Mucosa of stomach (tissue), 1 donor: ENCODE data around the gene LCAT.

Experiments
- H3K27me3 ChIP-seq: one replicate; pipeline ENCODE4 v1.7.0; 2013; ENCODE audit warnings: mild to moderate bottlenecking, low read length; ENCODE audit not compliant: control insufficient read depth, insufficient read depth
- H3K36me3 ChIP-seq: one replicate; pipeline ENCODE4 v1.7.0; 2013; ENCODE audit warnings: low read length; ENCODE audit not compliant: control insufficient read depth, insufficient read depth
- H3K4me1 ChIP-seq: one replicate; pipeline ENCODE4 v1.7.0; 2013; ENCODE audit warnings: mild to moderate bottlenecking, low read length; ENCODE audit not compliant: control insufficient read depth, insufficient read depth
- H3K4me3 ChIP-seq: one replicate; pipeline ENCODE4 v1.7.0; 2013; ENCODE audit warnings: low read length
- H3K9ac ChIP-seq: one replicate; pipeline ENCODE4 v1.7.0; 2013; ENCODE audit warnings: mild to moderate bottlenecking, low read length, moderate library complexity
- H3K9me3 ChIP-seq: one replicate; pipeline ENCODE4 v1.7.0; 2013; ENCODE audit warnings: mild to moderate bottlenecking, low read length, moderate library complexity; ENCODE audit not compliant: control insufficient read depth
- donor health status: Pancreatic carcinoma.

Gene LCAT

DNA sequence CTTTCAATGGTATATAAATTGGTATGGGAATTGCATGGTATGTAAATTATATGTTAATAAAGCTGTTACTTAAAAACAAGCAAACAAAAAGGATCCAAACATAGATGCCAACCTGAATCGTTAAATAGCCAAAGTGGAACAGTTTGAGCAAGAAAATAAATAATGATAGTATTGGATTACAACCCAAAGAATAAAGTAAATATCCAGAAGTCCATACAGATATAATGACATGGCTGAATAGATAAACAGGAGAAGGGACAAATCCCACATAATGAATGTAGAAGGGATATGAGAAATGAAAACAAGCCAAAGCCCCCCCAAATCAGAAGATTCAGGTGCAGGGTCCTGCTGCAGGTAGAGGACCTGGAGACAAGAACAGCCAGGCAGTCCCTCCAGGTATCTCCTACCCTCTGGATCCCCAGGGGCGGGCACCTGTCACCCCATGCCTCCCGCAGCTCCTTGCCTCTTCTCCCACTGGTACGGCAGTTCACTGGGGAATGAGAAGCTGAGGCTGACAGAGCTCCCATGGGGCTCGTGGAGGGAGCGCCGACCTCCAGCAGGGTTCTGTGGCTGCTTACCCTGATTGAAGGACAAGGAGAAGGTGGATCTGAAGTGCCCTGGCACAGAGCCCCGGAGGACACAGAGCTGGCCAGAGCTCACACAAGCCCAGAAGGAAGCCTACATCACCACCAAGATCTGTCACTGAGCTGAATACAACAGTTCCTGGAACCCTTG lies 9.9 kb upstream of the LCAT start:
- H3K36me3 ChIP-seq, result no peaks in the 10 kb centered on the region

DNA sequence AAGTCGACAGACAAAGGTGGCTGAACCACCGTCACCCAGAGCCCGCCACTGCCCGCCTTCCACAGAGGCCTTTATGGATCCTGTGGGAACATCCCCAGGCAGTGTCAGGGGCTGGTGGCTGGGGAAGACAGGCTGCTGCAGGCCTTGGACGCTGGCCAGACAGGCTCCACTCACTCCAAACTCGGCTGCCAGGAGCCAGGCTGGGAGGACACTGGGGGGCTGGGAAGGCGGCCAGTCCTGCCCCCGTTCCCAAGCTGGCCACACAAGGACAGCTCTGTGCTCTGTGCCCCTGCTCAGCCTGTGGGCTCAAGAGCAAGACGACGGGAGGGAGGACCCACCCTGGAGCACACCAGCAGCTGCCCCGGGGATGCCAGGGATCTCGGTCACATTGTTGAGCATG lies 7.6 kb upstream of the LCAT start:
- Histone ChIP-seq H3K36me3 (no peaks in the 10 kb centered on the region), H3K9ac (no peak overlapping the region), H3K4me3 (no peak overlapping the region), H3K4me1 (no peaks in the 10 kb centered on the region), H3K27me3 (no peaks in the 10 kb centered on the region), H3K9me3 (no peaks in the 10 kb centered on the region)

More for the DNA sequence above, 9.9 kb upstream of the LCAT start:
- no peaks in the 10 kb centered on the region for H3K4me1 ChIP-seq
- H3K9ac ChIP-seq, result no peak overlapping the region
- no peak overlapping the region for H3K4me3 ChIP-seq
- no peaks in the 10 kb centered on the region for H3K9me3 ChIP-seq
- no peaks in the 10 kb centered on the region for H3K27me3 ChIP-seq

DNA sequence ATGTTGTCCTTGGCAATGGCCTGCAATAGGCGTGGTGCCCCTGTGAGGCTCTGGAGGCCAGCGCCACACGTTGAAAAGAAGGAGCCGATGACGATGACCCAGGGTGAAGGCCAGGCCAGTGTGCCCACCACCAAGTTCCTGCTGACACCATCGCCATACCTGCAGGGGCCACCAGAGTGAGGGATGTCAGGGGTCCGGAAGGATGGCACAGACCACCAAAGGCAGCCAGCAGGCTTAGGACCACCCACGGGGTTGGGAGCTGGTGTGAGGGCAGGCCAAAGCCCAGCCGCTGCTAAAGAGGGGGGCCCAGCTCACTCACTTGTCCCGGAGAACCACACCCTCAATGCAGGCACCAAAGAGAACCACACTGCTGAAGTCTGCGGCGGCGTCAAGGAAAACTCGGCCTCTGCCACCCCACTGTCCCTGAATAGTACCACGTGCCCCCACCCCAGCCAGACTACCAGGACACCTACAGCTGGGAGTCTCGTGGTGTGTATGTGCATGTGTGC lies 6.5 kb upstream of the LCAT start:
- Histone ChIP-seq H3K36me3 (no peaks in the 10 kb centered on the region), H3K9me3 (no peaks in the 10 kb centered on the region), H3K9ac (no peak overlapping the region), H3K4me1 (no peaks in the 10 kb centered on the region), H3K4me3 (no peak overlapping the region), H3K27me3 (no peaks in the 10 kb centered on the region)

DNA sequence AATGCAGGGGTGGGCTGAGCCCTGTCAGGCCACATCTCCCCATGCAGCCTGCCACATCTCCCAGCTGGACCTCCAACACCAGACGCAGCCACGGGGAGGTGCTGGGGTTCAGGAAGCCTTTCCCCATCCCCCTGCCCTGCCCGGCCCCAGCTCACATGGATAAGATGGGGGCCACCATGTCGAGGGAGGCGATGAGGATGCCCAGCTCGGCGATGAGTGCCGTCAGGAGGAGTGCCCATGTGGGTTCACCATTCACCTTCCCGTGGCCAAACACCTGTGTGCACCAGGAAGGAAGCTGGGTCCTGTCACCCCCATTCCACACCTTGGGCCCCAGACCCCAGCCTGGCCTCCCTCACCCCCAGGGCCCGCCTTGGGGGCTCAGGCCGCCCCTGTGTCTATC lies 5.7 kb upstream of the LCAT start:
- no peaks in the 10 kb centered on the region for H3K36me3 ChIP-seq
- H3K27me3 ChIP-seq, result no peaks in the 10 kb centered on the region
- no peak overlapping the region for H3K9ac ChIP-seq
- H3K4me1 ChIP-seq, result no peaks in the 10 kb centered on the region
- H3K9me3 ChIP-seq, result no peaks in the 10 kb centered on the region
- no peak overlapping the region for H3K4me3 ChIP-seq

DNA sequence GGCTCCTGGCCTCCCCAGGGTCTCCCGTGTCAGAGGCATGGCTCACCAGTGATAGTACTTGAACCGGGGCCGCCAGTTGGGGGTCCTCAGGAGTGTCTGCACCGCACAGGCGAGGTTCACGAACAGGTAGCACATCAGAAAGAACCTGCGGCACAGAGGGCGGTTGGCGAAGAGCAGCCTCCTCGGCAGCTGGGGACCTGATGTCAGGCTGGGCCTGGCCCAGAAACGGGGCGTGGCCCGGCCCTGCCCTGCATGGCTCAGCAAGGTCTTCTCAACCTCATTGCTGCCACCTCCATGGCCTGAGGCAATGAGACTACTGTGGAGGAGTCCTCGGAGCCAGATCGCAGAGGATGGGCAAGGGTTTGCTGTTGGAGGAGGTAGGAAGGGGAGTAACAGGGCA lies 4.1 kb upstream of the LCAT start:
- no peaks in the 10 kb centered on the region for H3K9me3 ChIP-seq
- no peak overlapping the region for H3K9ac ChIP-seq
- H3K4me1 ChIP-seq, result peaks cover 9% of the 10 kb centered on the region
- H3K36me3 ChIP-seq, result no peaks in the 10 kb centered on the region
- H3K27me3 ChIP-seq, result no peaks in the 10 kb centered on the region
- H3K4me3 ChIP-seq, result no peak overlapping the region

DNA sequence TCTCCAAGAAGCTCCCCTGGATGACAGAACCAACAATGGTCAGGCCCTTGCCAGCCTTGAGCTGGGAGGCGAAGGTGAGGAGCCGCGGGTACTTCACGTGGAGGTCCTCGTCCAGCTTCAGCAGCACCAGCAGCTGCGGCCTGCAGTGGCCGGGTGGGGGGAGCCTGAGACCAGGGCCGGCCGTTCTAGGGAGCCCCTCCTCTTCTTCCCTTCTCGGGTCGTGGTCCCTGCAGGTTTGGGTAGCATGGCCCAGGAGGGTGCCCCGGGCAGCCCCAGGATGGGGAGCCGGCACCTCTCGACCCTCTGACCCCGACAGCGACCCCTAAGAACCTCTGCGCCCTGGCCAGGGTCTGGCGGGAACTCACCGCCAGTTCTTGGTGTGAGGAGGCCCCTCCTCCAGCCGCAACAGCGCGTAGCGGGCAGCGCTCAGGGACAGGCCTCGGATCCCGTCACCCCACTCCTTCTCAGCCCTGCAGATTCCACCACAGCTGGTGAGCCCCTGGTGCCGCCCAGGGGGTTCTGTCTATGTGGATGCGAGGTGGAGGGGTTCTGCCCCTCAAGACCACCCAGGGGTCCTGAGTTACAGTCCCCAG lies 3.1 kb upstream of the LCAT start:
- Histone ChIP-seq H3K4me1 (peaks cover 9% of the 10 kb centered on the region), H3K27me3 (no peaks in the 10 kb centered on the region), H3K9me3 (no peaks in the 10 kb centered on the region), H3K36me3 (no peaks in the 10 kb centered on the region), H3K4me3 (no peak overlapping the region), H3K9ac (no peak overlapping the region)

DNA sequence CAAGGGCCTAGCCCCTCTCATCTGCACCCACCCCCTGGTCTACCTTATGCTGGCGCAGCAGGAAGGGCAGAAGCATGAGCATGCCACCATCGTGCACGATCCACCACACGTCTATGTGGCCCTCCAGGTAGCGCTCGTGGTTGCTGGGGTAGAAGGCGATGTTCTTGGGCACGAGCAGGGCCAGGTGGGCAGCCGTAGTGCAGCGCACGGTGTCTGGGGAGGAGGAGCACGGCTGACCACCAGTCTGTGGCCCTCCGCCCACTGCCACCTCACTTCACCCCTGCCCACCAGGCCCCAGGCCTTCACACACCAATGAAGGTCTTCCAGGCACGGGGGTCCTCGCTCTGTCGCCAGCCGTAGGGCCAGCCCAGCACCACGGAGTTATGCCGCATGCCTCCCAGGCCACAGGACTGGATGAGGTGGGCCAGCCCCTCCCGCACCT lies 2.2 kb upstream of the LCAT start:
- Histone ChIP-seq H3K4me3 (no peak overlapping the region), H3K9me3 (no peaks in the 10 kb centered on the region), H3K36me3 (no peaks in the 10 kb centered on the region), H3K9ac (no peak overlapping the region), H3K27me3 (no peaks in the 10 kb centered on the region), H3K4me1 (peaks cover 9% of the 10 kb centered on the region)

DNA sequence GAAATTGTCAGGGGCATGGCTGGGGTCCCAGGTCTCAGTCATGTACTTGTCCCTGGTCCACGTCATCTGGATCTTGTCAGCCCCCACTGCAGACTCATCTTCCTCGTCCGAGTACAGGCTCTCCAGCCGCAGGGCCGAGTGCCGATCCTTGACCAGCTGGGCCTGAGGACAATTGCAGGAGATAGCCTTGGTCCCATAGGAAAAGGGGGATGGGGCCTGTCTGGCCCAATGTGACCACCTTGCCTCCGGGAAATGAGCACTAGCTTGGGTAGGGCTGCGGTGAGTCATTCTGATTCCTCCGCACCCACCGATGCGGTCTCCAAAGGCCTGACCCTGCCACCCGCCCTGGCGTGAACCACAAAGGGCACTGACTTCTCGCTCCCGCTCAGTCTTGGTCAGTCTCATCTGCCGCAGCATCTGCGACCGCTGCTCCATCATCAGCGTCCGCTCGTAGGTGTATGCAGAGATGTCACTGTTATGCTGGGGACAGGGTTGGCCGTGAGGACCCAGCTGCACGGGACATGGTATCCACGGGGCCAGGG lies 1.5 kb upstream of the LCAT start:
- H3K9ac ChIP-seq, result no peak overlapping the region
- H3K27me3 ChIP-seq, result no peaks in the 10 kb centered on the region
- H3K4me1 ChIP-seq, result peaks cover 11% of the 10 kb centered on the region
- H3K4me3 ChIP-seq, result no peak overlapping the region
- no peaks in the 10 kb centered on the region for H3K9me3 ChIP-seq
- no peaks in the 10 kb centered on the region for H3K36me3 ChIP-seq

DNA sequence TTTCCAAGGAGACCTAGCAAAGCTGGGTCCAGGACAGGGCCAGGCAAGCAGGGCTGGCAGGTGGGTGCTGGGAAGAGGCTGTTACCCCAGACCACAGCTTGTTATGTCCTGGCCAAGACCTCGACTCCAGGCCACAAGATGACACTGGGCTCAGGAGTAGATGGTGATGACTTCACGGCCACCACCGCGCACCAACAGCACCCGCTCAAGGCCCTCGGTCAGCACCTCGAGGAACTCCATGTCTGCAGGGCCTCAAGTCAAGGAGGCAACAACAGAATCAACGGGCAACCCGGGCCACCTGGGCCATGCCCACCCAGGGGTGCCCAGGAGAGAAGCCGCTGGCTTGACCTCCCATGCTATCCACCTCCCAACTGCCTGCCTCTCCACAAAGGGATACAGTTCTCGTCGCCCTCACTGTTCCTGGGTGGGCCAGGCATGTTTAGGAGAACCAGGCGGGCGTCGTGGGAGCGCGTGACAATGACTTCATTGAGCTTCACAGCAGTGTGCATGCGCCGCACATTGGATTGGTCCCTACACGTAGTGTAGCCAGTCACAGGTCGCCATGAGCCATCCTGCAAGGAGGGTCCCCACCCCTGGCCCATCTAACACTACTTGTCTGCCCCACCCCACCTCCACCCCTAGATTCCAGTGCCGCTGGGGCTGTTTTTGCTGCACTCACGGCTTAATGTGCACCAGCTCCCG lies 921 bp upstream of the LCAT start:
- H3K9ac ChIP-seq, result no peak overlapping the region
- peaks cover 17% of the 10 kb centered on the region for H3K4me1 ChIP-seq
- H3K36me3 ChIP-seq, result no peaks in the 10 kb centered on the region
- no peaks in the 10 kb centered on the region for H3K27me3 ChIP-seq
- H3K4me3 ChIP-seq, result no peak overlapping the region
- no peaks in the 10 kb centered on the region for H3K9me3 ChIP-seq

DNA sequence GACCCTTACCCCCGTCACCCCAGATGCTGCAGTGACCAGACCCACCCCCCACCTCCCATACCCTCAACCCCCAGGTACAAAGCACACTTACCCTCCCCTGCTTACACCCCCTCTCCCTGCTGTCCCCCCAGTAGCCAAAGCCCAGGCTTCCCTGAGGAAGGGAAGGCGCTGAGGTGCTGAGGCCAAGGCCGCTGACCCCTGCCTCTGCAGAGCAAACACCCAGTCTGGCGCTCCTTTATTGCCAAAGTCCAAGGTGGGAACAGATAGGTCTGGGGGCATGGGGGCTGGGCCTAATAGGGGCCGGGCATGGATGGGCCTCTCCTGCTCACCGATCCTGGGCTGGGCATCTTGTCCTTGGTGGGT lies 683 bp downstream of the LCAT start:
- no peak overlapping the region for H3K9ac ChIP-seq
- H3K4me1 ChIP-seq, result peaks cover 20% of the 10 kb centered on the region
- no peaks in the 10 kb centered on the region for H3K36me3 ChIP-seq
- no peaks in the 10 kb centered on the region for H3K27me3 ChIP-seq
- no peak overlapping the region for H3K4me3 ChIP-seq
- H3K9me3 ChIP-seq, result no peaks in the 10 kb centered on the region

DNA sequence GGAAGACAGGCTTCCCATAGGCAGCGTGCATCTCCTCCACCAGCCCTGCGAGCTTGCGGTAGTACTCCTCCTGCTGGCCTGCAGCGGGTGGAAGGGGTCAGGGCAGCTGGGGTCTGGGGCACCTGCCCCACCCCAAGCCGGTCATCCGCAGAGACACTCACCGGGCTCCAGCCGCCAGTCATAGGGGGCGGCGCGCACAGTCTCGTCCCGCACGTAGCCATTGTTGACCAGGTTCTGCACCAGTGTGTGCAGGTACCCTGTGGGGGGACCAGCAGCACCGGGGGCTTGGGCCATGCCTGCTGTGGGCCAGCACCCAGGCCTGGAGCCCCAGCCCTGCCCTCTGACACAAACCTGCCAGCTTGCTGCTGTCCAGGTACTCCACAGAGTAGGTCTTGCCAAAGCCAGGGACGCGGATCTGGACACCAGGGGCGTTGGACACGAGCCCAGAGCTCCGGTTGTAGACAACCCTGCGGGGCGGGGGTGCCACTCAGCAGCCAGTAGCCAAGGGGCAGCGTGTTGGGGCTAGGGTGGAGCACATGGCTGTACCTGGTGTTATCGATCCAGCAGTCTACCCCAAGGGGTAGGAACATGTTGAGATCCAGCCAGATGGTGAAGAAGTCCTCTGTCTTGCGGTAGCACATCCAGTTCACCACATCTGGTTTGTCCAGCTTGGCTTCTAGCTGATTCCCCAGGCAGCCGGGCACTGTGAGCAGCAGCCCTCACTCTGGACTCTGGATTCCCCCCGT lies 1.2 kb downstream of the LCAT start:
- Histone ChIP-seq H3K9ac (no peak overlapping the region), H3K36me3 (no peaks in the 10 kb centered on the region), H3K4me1 (peaks cover 20% of the 10 kb centered on the region)

DNA sequence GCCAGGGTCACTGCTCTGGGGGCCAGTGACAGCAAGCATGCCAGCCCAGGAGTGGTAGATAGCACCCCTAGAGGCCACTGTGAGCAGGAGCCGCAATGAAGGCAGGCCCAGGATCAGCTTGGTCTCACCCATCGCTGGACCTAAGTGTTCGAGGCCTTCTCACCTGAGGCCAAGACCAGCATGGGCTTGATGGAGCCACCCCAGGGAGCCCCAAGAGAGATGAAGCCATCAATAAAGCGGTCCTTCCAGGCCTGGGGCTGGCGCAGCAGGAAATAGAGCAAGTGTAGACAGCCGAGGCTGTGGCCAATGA lies 1.8 kb downstream of the LCAT start:
- peaks cover 23% of the 10 kb centered on the region for H3K4me1 ChIP-seq
- H3K36me3 ChIP-seq, result no peaks in the 10 kb centered on the region
- no peak overlapping the region for H3K4me3 ChIP-seq
- H3K9ac ChIP-seq, result no peak overlapping the region
- no peaks in the 10 kb centered on the region for H3K27me3 ChIP-seq
- H3K9me3 ChIP-seq, result no peaks in the 10 kb centered on the region

More for the DNA sequence above, 1.2 kb downstream of the LCAT start:
- H3K4me3 ChIP-seq, result no peak overlapping the region
- no peaks in the 10 kb centered on the region for H3K9me3 ChIP-seq
- no peaks in the 10 kb centered on the region for H3K27me3 ChIP-seq
